Melanocyte of skin (primary cell): ENCODE results near the gene PFKP. TPM values are rescaled to one million over a fixed set of nuclear protein-coding genes. Genes with fewer than 3 reads are reported as not detected.

Source experiments
- total RNA-seq, 2 donors: library from RNA; depleted of rRNA; stranded (reverse); fragments of >200 nt; gene quantifications; 2 replicates each; pipeline ENCODE4 v1.2.3, GENCODE V29; 2012

PFKP gene
- total RNA-seq, result 100 to 1,000 TPM; 119 to 243 TPM

GRCh38 chr10:3067118-3067858, at the start of gene PFKP:
Gene PFKP (plus strand): TSS chr10:3067548. CDS start chr10:3067596, 48 bp downstream.

GRCh38 chr10:3172446-3173170, 105.3 kb downstream of the PFKP start, which contains the start of gene PITRM1:
Gene PITRM1 (minus strand): TSS chr10:3172782. CDS start chr10:3172772, 10 bp downstream.

Other genes with a start within 250 kb of the PFKP start
- gene PITRM1, start 105.2 kb downstream of the PFKP start, total RNA-seq, result 10 to 100 TPM; 75.9 to 97.0 TPM